Keratinocyte (primary cell): ENCODE measurements around the gene RAB8A. TPM values are rescaled to one million over a fixed set of nuclear protein-coding genes. Genes with fewer than 3 reads are reported as not detected.
"Not testable (repeated sequence)": the region's sequence is repeated elsewhere in the genome, so short reads cannot be mapped to it uniquely, and the experiment has no call there.

Experiments used
- DNase-seq: peaks from one replicate; pipeline ENCODE4 v3.0.0-alpha.2; 2011; ENCODE audit warnings: low read depth, missing footprints, low spot score
- FAIRE-seq: peaks from 2 replicates; lab custom pipeline; 2011; peaks lifted over from hg19 to GRCh38; lab: Jason Lieb, UNC
- H2AFZ ChIP-seq: 2 replicates; pipeline ENCODE4 v1.6.0; 2012; ENCODE audit warnings: low read length, control low read depth, inconsistent platforms; ENCODE audit not compliant: control insufficient read depth
- H3K27ac ChIP-seq: 2 replicates; pipeline ENCODE4 v1.5.1; 2011; ENCODE audit warnings: low read length; ENCODE audit not compliant: control insufficient read depth, insufficient read depth
- H3K27me3 ChIP-seq: 3 replicates; pipeline ENCODE4 v1.6.0; 2011; ENCODE audit warnings: low read length; ENCODE audit not compliant: control insufficient read depth, insufficient read depth; ENCODE audit errors: extremely low read depth
- H3K36me3 ChIP-seq, 2 experiments: 2 replicates in 1 of 2; 3 replicates in 1 of 2; pipeline ENCODE4 v1.5.1; 2011; ENCODE audit warnings: low read length in 2 of 2, mild to moderate bottlenecking in 1 of 2; ENCODE audit not compliant: control insufficient read depth in 2 of 2, insufficient read depth in 2 of 2; ENCODE audit errors: extremely low read depth in 1 of 2
- H3K4me1 ChIP-seq: 3 replicates; pipeline ENCODE4 v1.5.1; 2011; ENCODE audit warnings: low read length; ENCODE audit not compliant: control insufficient read depth, insufficient read depth; ENCODE audit errors: extremely low read depth
- H3K4me2 ChIP-seq: 3 replicates; pipeline ENCODE4 v1.6.0; 2011; ENCODE audit warnings: low read depth, low read length; ENCODE audit not compliant: control insufficient read depth, insufficient read depth; ENCODE audit errors: extremely low read depth
- H3K4me3 ChIP-seq, 3 experiments: fragments of 200-600 bp in 1 of 3; sonication (generic) in 1 of 3; 2 replicates in 2 of 3; 3 replicates in 1 of 3; pipeline ENCODE4 v1.5.1; 2011 to 2016; ENCODE audit warnings: low read length in 3 of 3, mild to moderate bottlenecking in 3 of 3, control low read depth in 2 of 3, inconsistent platforms in 1 of 3, low read depth in 1 of 3, mixed read lengths in 1 of 3, mixed run types in 1 of 3, moderate library complexity in 1 of 3; ENCODE audit not compliant: control insufficient read depth in 2 of 3, insufficient read depth in 2 of 3; ENCODE audit errors: extremely low read depth in 1 of 3
- H3K79me2 ChIP-seq: 2 replicates; pipeline ENCODE4 v1.6.0; 2012; ENCODE audit warnings: low read length; ENCODE audit not compliant: control insufficient read depth, insufficient read depth
- H3K9ac ChIP-seq: 3 replicates; pipeline ENCODE4 v1.6.0; 2011; ENCODE audit warnings: low read length; ENCODE audit not compliant: control insufficient read depth, insufficient read depth; ENCODE audit errors: extremely low read depth
- H3K9me1 ChIP-seq: 3 replicates; pipeline ENCODE4 v1.6.0; 2011; ENCODE audit warnings: low read length; ENCODE audit not compliant: control insufficient read depth, insufficient read depth; ENCODE audit errors: extremely low read depth
- H3K9me3 ChIP-seq: 2 replicates; pipeline ENCODE4 v1.5.1; 2012; ENCODE audit warnings: low read depth, low read length; ENCODE audit not compliant: control insufficient read depth
- H4K20me1 ChIP-seq: 3 replicates; pipeline ENCODE4 v1.6.0; 2011; ENCODE audit warnings: low read length; ENCODE audit not compliant: control insufficient read depth, insufficient read depth; ENCODE audit errors: extremely low read depth
- CTCF ChIP-seq, 3 experiments: IDR thresholded peaks in 1 of 3; conservative IDR thresholded peaks in 1 of 3; optimal IDR thresholded peaks in 1 of 3; 2 replicates in 2 of 3; 3 replicates in 1 of 3; pipeline versions ENCODE3 to v1.5.1; 2011; ENCODE audit warnings: low read length in 3 of 3, mild to moderate bottlenecking in 3 of 3, moderate library complexity in 2 of 3, control low read depth in 1 of 3, inconsistent platforms in 1 of 3; ENCODE audit not compliant: insufficient read depth in 2 of 3; ENCODE audit errors: extremely low read depth in 1 of 3
- EZH2 ChIP-seq: IDR thresholded peaks from one replicate; pipeline ENCODE4 v1.6.1; 2012; ENCODE audit warnings: inconsistent platforms, mild to moderate bottlenecking, low read length, moderate library complexity
- dilution Hi-C: fragments of 300-500 bp; cut with MboI; formaldehyde crosslinking; loops from one replicate; pipeline ENCODE4 v1.7.0; 2020; ENCODE audit warnings: low sequenced_read_pairs; ENCODE audit not compliant: extremely low pct_ligation_motif_present
- polyA plus RNA-seq, 5 experiments: library from polyadenylated mRNA; depleted of rRNA in 3 of 5; stranded (reverse) in 3 of 5; stranded (forward) in 1 of 5; unstranded in 1 of 5; fragments of >200 nt; gene quantifications; 1 replicate in 1 of 5; 2 replicates in 3 of 5; 3 replicates in 1 of 5; pipeline versions ENCODE4 v1.2.1 to v1.2.3, GENCODE V29; 2011 to 2012; ENCODE audit warnings: missing spikeins in 2 of 5, low read depth in 1 of 5, low replicate concordance in 1 of 5

RAB8A gene
- polyA plus RNA-seq, 1 donor (not counting 4 experiments of a cell fraction or from before 2014, with no cell fraction given) = 95.1 TPM

GRCh38 chr19:16098416-16098768 is 13.3 kb upstream of the RAB8A start:
- dilution Hi-C loops = no loop called here
- no peak overlapping the region for H3K4me2 ChIP-seq
- DNase-seq (no peak), FAIRE-seq (no peak)
- no peak overlapping the region for H3K9ac ChIP-seq
- H3K9me1 ChIP-seq = no peaks in the 10 kb centered on the region
- H3K36me3 ChIP-seq = peaks cover 34 to 39% of the 10 kb centered on the region in 2 experiments
- H3K4me1 ChIP-seq = no peaks in the 10 kb centered on the region
- H3K4me3 ChIP-seq = no peak overlapping the region
- H3K27me3 ChIP-seq = no peaks in the 10 kb centered on the region
- no peaks in the 10 kb centered on the region for H3K79me2 ChIP-seq
- no peak overlapping the region for H2AFZ ChIP-seq
- H4K20me1 ChIP-seq = peaks cover 3% of the 10 kb centered on the region
- no peak for TF ChIP-seq EZH2
- TF ChIP-seq CTCF (optimal IDR thresholded peaks at IDR 0.05 in 1 of 3, IDR thresholded peaks at IDR 0.05 in 1 of 3, conservative IDR thresholded peaks at IDR 0.05 in 1 of 3; ENCODE audit: extremely low read depth in 1 of 3, insufficient read depth in 2 of 3, low read length in 3 of 3) = no peak
- H3K27ac ChIP-seq = no peak overlapping the region
- no peaks in the 10 kb centered on the region for H3K9me3 ChIP-seq

- H3K27me3 ChIP-seq = no peaks in the 10 kb centered on the region
- dilution Hi-C loops = no loop called here
- H3K4me3 ChIP-seq = no peak overlapping the region
- no peak overlapping the region for H3K4me2 ChIP-seq
- H3K79me2 ChIP-seq = no peaks in the 10 kb centered on the region
- H4K20me1 ChIP-seq = peaks cover 3% of the 10 kb centered on the region
- H3K4me1 ChIP-seq = no peaks in the 10 kb centered on the region
- no peak overlapping the region for H3K27ac ChIP-seq
- DNase-seq (no peak), FAIRE-seq (no peak)
- H3K36me3 ChIP-seq = peaks cover 32 to 35% of the 10 kb centered on the region in 2 experiments
- H3K9me1 ChIP-seq = no peaks in the 10 kb centered on the region
- H2AFZ ChIP-seq = no peak overlapping the region
- no peak for TF ChIP-seq EZH2
- TF ChIP-seq CTCF (optimal IDR thresholded peaks at IDR 0.05 in 1 of 3, IDR thresholded peaks at IDR 0.05 in 1 of 3, conservative IDR thresholded peaks at IDR 0.05 in 1 of 3; ENCODE audit: extremely low read depth in 1 of 3, insufficient read depth in 2 of 3, low read length in 3 of 3) = no peak
- H3K9me3 ChIP-seq = no peaks in the 10 kb centered on the region
- H3K9ac ChIP-seq = no peak overlapping the region
These were observed 12.9 kb upstream of the RAB8A start for GRCh38 chr19:16098821-16099220.

GRCh38 chr19:16099314-16099965 is 12.2 kb upstream of the RAB8A start:
- H3K27me3 ChIP-seq, dilution Hi-C loops, FAIRE-seq, H3K9me3 ChIP-seq, H3K9ac ChIP-seq, H3K27ac ChIP-seq, H3K9me1 ChIP-seq, H2AFZ ChIP-seq, H4K20me1 ChIP-seq, DNase-seq, H3K4me2 ChIP-seq, H3K4me3 ChIP-seq, H3K4me1 ChIP-seq, H3K79me2 ChIP-seq: not testable (repeated sequence)
- H3K36me3 ChIP-seq = peaks cover 32 to 35% of the 10 kb centered on the region in 2 experiments
